SKM-1 (cell line): Measurements from ENCODE around the gene TRIM24.
A peak's percentile ranks its signal among the peaks of the same experiment; 100 is the strongest.

Experiments used
- DNase-seq: peaks from one replicate; lab custom pipeline; 2025; ENCODE audit not compliant: unreplicated experiment; lab: John Stamatoyannopoulos, UW

TRIM24 gene

DNA sequence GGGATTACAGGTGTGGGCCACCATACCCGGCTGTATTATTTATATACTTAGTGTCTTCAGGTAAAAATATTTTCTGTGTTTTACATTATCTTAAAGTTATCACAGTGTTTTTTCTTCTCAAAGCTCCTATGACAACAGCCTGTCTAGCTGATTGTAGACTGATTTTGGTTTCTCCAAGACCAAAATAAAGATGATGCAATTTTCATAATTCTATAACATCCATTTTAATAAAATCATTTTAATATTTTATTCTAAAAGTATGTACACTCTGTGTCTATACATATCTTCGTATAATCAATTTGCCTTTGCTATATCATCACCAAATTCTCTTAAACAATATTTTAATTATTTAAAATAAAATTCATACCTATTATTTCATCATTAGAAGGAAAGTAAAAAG, 108.6 kb downstream of the TRIM24 start:
- DNase-seq, result no peak

DNA sequence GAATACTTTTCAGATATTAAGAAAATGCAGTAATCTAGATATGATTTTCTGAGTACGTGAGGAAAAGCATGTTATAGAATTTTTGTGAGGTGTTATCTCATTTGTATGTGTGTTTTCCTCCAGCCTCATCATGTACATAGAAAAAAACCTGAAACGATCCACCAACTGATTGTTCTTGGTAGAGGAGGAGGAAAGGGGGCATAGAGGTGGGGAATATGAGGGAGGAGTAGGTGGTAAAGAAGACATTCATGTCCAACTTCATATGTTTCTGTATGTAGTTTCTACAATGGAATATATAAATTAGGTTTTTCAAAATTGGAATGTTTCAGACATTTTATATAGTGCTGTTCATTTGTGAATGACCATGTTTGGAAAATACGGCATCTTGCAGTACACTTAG, 109.4 kb downstream of the TRIM24 start:
- no peak for DNase-seq

DNA sequence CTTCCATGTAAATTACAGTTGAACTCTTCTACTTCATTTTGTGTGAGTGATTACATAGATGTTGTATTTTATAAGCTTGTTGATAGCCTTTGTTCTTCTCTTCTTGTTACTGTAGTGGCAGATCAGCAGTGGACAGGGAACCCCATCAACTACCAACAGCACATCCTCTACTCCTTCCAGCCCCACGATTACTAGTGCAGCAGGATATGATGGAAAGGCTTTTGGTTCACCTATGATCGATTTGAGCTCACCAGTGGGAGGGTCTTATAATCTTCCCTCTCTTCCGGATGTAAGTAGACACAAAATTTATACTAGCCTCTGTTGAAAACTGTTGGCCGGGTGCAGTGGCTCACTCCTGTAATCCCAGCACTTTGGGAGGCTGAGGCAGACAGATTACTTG, 110.7 kb downstream of the TRIM24 start:
- DNase-seq, result no peak

DNA sequence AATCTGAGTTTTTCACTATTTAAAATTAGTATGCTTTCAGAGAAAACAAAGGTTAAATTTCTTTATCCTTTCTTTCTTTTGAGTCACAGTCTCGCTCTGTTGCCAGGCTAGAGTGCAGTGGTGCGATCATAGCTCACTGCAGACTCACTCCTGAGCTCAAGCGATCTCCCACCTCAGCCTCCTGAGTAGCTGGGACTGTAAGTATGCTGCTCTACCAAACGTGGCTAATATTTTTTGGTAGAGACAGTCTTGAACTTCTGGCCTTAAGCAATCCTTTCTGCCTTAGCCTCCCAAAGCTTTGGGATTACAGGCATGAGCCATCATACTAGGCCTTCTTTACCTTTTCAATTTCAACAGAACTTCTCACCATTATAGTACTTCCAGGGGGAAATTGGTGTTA, 113.7 kb downstream of the TRIM24 start:
- no peak for DNase-seq

DNA sequence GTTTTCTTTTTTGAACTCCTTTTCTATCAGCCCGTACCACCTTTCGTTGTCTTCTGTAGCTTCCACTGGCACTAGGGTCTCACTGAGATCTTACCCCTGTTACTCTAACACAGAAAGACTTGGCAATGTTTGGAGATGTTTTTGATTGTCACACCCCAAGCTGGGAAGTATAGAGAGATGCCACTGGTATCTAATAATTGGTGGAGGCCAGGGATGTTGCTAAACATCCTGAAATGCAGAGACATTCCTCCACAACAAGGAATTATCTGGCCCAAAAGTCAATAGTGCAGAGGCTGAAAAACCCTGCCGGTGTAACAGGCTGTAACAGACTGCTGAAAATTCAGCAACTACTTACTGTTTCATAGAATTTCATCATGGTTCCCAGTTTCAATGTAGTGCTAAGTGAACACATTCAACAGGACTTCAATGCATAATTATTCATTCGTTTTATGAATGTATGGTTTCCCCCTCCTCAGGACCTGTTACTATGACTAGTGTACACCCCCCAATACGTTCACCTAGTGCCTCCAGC, 115.9 kb downstream of the TRIM24 start:
- no peak for DNase-seq

DNA sequence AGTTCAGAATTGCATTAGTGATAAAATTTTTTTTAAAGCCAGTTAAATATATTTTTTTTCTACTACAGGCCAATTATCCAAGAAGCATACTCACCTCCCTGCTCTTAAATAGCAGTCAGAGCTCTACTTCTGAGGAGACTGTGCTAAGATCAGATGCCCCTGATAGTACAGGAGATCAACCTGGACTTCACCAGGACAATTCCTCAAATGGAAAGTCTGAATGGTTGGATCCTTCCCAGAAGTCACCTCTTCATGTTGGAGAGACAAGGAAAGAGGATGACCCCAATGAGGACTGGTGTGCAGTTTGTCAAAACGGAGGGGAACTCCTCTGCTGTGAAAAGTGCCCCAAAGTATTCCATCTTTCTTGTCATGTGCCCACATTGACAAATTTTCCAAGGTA, 119.1 kb downstream of the TRIM24 start:
- no peak for DNase-seq

DNA sequence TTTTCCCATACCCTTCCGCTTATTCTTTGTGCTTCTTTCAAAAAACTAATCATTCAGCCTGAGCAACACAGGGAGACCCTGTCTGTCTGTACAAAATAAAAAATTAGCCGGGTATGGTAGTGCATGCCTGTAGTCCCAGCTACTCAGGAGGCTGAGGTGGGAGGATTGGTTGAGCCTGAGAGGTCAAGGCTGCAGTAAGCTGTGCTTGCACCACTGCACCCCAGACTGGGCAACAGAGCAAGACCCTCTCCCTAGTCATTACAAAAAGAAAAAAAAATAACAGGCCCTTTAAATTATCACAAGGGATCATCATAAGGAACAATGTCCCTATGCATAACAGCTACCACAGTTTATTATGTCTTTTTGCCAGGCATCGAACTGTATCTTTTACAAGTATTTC, 119.6 kb downstream of the TRIM24 start:
- DNase-seq, result no peak

DNA sequence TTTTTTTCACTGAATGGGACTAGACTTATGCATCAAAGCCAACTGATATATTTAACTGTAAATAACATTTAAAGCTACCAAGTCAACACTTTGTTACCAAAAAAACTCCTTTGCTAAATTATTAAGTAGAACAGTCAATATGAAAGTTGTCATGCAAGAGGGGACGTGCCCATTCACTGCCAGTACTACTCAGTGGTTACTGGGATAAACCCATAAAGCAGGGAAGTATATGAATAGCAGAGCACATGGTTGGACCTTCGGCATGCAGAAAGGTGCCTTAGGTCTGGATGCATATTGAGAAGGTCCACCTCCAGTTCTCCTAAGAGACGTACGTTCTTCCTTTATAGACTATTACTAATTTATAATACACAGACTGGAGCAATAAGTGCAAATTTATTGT, 121.0 kb downstream of the TRIM24 start:
- no peak for DNase-seq

DNA sequence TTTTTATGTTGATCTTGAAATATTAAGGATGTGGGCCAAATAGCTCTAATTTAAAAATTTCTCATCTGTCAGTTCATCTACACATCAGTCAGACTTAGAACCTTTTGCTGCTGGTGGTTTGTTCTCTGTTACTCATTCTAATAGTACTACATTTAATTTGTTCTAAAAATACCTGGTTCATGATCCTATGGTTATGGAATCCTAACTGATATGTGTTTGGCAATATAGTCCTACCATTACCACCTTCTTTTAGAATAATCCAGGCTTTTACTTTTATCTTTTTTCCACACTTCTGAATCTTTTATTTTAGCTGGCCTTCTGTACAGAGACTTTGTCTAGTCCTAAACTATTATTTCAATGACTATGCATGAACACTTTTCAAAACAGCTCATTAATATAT, 124.2 kb downstream of the TRIM24 start:
- no peak for DNase-seq

DNA sequence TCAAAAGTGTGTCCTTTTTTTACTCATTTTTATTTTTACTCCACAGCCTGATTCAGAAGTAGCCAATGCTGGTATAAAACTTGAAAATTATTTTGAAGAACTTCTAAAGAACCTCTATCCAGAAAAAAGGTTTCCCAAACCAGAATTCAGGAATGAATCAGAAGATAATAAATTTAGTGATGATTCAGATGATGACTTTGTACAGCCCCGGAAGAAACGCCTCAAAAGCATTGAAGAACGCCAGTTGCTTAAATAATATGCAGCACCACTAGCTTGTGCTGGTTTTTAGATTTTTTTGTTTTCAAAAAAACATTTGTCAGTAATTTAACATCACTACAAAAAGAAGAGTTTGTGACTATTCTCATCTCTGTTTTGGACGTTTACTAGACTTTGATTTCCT, 124.6 kb downstream of the TRIM24 start:
- no peak for DNase-seq

DNA sequence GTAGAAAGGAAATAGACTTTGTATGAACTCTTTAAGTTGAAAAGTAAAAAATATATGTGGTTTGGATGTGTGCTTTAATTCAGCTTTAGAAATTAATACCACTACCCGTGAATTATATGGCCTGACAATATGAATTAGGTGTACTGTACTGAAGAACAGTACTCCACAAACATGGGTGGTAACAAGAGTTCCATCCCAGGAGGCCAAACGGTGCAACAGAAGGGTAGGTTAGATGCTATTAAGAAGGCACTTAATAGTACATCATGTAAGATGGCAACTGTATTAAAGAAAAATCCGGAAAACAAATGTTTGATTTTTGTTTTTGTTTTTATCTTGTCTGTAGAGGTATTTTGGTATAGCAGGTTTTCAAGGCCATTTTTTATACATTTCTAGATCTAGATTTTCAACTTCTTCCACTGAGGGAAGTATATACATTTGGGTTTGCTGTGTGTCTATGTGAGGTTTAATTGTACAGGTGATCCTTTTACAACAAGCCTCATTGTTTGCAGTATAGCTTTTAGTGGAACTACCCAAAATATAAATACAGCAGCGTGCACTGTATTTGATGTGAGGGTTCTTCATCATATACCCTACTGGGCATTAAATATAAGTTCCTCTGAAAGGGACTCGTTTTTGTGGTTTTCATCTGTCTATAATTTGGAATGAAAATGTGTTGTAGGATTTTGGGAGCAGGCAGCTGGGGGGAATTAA, 125.4 kb downstream of the TRIM24 start:
- DNase-seq, result no peak

DNA sequence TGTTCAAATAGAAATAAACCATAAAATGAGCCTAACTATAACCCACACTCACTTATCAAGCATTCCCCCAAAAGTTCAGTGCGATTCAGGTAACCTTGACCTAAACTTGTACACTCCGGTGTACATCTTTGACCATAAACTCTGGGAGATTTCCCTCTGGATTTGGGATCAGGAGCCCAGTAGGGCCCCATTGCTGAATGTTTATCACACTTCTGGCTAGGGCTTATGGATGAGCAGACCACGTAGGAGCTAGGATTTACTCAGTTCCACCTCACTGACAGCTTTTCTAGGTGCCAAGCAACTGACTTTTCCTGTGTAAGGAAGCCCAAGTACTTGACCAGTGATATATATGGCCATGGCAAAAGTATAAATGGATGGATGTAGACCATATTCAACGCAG, 127.4 kb downstream of the TRIM24 start:
- no peak for DNase-seq

DNA sequence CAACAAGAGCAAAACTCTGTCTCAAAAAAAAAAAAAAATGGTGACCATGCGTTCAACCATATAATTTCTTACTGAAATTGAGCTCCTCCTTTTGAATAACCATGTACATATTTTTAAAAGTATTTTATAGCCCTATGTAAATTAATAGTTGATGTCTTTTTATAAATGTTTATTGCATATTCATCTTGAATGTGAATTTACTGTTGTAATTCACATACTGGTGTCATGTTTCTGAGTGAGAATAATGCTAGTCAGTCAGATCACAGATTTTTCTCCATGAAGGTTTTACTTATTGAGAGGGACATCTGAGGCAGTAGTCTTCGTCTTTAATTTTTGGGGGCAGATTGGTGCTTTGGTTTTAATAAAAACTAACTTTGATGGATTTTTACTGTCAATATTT, 128.9 kb downstream of the TRIM24 start:
- no peak for DNase-seq

DNA sequence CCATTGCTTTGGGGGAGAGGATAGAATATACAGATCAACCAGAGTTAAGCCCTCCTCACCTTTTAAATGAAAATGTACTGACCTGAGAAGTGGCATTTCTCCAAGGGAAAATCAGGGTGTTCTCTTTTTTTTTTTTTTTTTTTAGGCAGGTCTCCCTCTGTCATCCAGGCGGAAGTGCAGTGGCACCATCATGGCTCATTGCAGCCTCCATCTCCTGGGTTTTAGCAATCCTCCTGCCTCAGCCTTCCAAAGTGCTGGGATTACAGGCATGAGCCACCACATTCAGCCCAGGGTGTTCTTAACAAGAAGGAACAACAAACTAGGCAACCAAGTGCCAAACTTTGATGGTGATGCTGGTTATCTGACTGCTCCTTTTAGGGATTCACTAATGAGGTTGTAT, 130.1 kb downstream of the TRIM24 start:
- no peak for DNase-seq

DNA sequence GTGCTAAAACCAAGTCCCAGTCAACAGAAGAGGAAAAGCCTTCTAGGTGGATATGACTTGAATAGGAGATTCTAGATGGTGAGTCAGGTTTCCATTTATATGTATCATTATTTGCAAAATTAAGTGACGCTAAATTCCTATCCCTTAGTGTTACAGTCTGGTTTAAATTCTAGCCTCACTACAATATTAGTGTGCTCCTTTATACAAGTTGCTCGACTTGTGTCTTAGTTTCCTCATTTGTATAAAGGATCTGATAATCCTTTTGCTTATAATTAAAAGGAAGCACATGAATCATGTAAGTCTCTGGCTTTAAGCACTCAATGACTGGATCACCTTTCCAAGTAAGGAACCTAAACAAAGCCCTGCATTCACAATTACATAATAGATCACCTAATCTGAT, 135.4 kb downstream of the TRIM24 start:
- DNase-seq, result no peak

DNA sequence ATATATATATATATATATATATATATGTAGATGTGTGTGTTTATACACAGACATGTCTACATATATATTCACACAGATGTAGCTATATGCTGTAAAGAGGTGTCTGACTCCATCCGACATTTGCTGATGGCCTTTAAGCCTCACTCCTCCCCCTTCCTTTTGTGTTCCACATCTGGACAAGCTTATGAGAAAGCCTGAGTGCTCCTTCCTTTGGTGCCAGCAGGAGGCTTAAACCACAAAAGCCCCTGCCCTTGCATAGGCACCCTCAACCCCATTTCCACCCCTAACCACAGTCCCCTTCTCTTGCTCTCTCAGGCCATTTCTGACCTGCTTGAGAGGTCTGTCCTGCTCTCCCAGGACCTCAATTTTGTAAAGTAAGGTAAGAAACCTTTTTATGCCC, 142.4 kb downstream of the TRIM24 start:
- DNase-seq, result no peak

DNA sequence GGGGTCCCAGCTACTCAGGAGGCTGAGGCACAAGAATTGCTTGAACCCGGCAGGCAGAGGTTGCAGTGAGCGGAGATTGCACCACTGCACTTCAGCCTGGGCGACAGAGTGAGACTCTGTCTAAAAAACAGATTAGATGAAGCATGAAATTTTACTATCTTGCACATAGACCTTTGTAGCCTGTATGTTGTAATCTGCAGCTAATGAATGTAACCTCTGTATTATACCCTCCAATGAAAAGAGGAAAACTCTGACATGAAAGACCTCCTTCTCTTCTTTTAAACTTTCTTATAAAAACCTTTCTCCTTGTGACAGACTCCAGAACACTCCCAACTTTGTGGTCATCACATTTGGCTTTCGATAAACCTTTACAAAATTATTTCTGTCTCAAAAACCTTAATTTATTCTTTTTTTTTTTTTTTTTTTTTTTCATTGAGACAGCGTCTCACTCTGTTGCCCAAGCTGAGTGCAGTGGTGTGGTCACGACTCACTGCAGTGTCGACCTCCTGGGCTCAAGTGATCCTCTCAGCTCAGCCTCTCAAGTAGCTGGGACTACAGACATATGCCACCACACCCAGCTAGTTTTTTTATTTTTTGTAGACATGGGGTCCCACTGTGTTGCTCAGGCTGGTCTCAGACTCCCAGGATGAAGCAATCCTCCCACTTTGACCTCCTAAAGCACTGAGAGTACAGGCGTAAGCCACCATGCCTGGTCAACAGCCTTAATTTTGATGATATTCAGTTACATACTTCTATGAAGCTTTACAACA, 143.7 kb downstream of the TRIM24 start:
- peak; percentile 15 for DNase-seq

DNA sequence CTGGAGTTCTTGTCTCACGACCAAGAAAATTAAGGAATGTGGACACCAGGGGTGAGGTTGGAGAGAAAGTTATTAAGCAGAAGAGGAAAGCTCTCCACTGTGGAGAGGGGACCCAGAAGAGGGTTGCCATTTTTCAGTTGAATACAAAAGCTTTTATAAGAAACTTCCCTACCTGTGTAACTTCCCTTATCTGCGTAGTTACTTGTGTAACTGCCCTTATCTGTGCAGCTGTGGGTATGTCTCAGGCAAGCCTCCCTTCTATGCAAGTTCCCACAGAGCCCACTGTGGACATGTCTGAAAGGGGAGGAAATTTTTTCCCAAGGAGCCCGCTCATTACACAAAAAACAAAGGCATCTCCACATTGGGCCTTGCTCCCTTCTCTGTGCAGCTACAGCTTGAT, 146.2 kb downstream of the TRIM24 start:
- DNase-seq, result no peak

DNA sequence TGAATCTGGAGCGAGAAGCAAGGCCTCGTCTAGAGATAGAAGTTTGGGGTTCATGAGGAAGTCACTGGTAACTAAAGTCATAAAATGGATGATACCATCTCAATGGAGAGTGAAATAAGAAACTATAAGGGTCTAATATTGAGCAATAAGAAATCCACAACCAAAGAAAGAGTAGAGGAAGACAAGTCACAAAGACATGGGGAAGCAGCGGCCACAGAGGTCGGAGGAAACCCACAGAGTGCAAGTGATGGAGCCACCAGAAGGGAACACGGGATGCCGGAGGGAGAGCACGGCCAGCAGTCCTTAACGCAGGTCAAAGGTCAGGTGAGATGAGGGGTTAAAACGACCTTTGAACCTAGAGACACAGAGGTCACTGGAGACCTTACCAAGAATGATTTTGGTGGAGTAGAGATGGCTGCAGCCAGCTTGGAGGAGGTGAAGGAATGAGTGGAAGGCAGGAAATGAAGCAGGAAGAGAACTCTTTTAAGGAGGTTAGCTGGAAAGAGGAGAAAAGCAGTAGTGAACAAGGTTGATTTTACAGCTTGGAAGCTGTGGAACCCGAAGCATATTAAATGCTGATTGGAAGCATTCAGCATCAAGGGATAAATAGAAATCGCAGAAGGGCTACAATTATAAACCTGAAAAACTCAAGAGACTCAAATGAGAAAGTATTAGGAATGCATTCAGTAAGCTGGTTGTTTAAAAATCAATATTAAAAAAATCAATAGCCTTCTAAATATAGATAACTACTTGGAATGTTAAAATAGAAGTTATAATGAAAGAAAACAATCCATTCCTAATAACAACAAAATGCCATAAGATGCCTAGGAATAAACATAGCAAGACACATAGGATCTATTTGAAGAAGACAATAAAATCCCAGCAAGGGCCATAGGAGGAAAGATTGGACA, 147.4 kb downstream of the TRIM24 start:
- DNase-seq, result peak; percentile 20

DNA sequence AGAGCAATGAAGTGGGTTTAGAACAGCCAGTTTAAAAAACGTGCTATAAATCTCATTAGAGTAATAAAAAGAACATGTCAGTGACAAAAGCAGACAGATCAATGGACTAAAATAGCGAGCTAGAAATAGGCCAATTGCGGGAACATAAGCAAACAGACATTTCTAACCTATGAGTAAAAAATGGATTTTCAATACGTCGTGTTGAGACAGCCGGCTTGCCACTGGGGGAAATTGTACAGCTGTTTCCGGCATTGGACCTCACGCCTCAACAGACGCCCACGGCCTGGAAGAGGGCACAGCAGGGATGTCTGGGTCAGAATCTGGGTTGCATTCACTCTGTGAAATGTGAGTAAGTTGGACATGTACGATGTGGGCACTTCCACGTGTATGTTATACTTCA, 148.2 kb downstream of the TRIM24 start:
- no peak for DNase-seq

DNA sequence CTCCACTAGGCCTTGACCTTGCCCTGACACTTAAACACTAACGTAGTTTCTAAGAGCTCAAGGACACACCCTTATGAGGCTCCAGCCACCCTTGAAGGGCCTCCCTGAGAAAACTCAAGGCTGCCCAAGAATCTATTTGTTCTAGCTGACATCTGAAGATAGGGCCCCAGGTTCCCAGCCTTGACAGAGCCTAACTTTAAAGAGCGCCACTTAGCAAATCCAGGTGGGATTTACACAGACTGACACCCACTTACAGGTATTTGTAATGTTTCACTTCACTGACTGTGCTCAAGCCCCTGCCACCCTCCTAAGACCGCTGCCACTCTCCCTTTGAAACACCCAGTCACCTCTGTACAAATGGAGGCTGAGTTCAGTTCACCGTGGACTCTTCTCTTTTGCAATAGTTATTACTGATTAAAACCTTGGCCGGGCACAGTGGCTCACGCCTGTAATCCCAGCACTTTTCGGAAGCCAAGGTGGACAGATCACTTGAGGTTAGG, 150.7 kb downstream of the TRIM24 start:
- DNase-seq, result no peak
